MCF 10A (cell line): Measurements from ENCODE around the gene SLC4A8. TPM values are rescaled to one million over a fixed set of nuclear protein-coding genes. Genes with fewer than 3 reads are reported as not detected.

ENCODE experiments used
- Bru-seq: library from RNA; stranded (reverse); fragments of 400-500 nt; gene quantifications from one replicate; lab custom pipeline; 2021; lab: Mats Ljungman, UMichigan
- BruChase-seq, 2 experiments: library from RNA; stranded (reverse); fragments of 400-500 nt; gene quantifications; one replicate each; lab custom pipeline; 2021; lab: Mats Ljungman, UMichigan
- BruUV-seq: library from RNA; stranded (reverse); fragments of 400-500 nt; replicated peaks from 2 replicates; lab custom pipeline; 2021; lab: Mats Ljungman, UMichigan
- CTCF ChIA-PET: fragments of 300-600 bp; sonication (Branson Sonifier 250); formaldehyde crosslinking; extraction: SDS; loops from one replicate; lab custom pipeline; 2021; ENCODE audit warnings: antibody characterized with exemption, inconsistent platforms; lab: Yijun Ruan, JAX
- POLR2A ChIA-PET: fragments of 300-600, 350-650 bp; sonication (Branson Sonifier 250); formaldehyde crosslinking; extraction: SDS; loops from one replicate; lab custom pipeline; 2020; ENCODE audit warnings: antibody characterized with exemption, inconsistent platforms; lab: Yijun Ruan, JAX
- DNase-seq: peaks from one replicate; pipeline ENCODE4 v3.0.0-alpha.2; 2018; ENCODE audit not compliant: unreplicated experiment
- H3K27ac Mint-ChIP-seq: one replicate; pipeline ENCODE4 v1.8.0; 2022; ENCODE audit warnings: mild to moderate bottlenecking, low read depth, mixed read lengths; ENCODE audit not compliant: unreplicated experiment
- H3K27me3 Mint-ChIP-seq: one replicate; pipeline ENCODE4 v1.8.0; 2022; ENCODE audit warnings: mixed read lengths; ENCODE audit not compliant: insufficient read depth, unreplicated experiment
- H3K36me3 Mint-ChIP-seq: one replicate; pipeline ENCODE4 v1.8.0; 2022; ENCODE audit warnings: mild to moderate bottlenecking, moderate library complexity, mixed read lengths; ENCODE audit not compliant: insufficient read depth, unreplicated experiment
- H3K4me1 Mint-ChIP-seq: one replicate; pipeline ENCODE4 v1.8.0; 2022; ENCODE audit warnings: mixed read lengths; ENCODE audit not compliant: insufficient read depth, unreplicated experiment
- H3K4me3 Mint-ChIP-seq: one replicate; pipeline ENCODE4 v1.8.0; 2022; ENCODE audit warnings: mild to moderate bottlenecking, moderate library complexity, mixed read lengths; ENCODE audit not compliant: unreplicated experiment
- H3K9me3 Mint-ChIP-seq: one replicate; pipeline ENCODE4 v1.8.0; 2022; ENCODE audit warnings: mixed read lengths; ENCODE audit not compliant: unreplicated experiment
- CTCF ChIP-seq: fragments of 200-600 bp; IDR thresholded peaks from one replicate; pipeline ENCODE4 v1.8.0; 2022; ENCODE audit warnings: antibody characterized with exemption, mild to moderate bottlenecking; ENCODE audit not compliant: unreplicated experiment
- intact Hi-C: fragments of 100-400 bp; cut with micrococcal nuclease; formaldehyde crosslinking; loops from 2 replicates; pipeline ENCODE4 v1.14.1; 2022
- long read RNA-seq: library from polyadenylated mRNA; stranded (forward); transcript quantifications from one replicate; pipeline ENCODE4 v2.0.0, GENCODE V29; 2022
- total RNA-seq: library from RNA; stranded (reverse); gene quantifications from 2 replicates; pipeline ENCODE4 v1.2.3, GENCODE V29; 2022

SLC4A8 gene
- total RNA-seq (0.56 and 1.1 TPM in 2 replicates), Bru-seq, nascent RNA (percentile 27 among the genes with signal in this experiment), BruChase-seq, experiment 1, labeled RNA remaining after a 6-hour chase (percentile 27 among the genes with signal in this experiment), BruChase-seq, experiment 2, labeled RNA remaining after a 2-hour chase (percentile 33 among the genes with signal in this experiment)
- long read RNA-seq, partial matches to known transcripts, result 1 of 1 reads
- long read RNA-seq, other reads (novel, unspliced or antisense), result 0 of 1 reads

GRCh38 chr12:51424662-51425539, at the start of gene SLC4A8:
Gene SLC4A8 (plus strand): TSS chr12:51424831. CDS start chr12:51424988, 157 bp downstream.
- peak; percentile 58 for DNase-seq
- Mint-ChIP-seq H3K4me3 (peak within 1 kb of the TSS; percentile 68), H3K4me1 (no peaks in the 10 kb centered on the region), H3K27ac (no peak within 1 kb of the TSS), H3K36me3 (no peaks in the 10 kb centered on the region), H3K9me3 (no peaks in the 10 kb centered on the region), H3K27me3 (peaks cover 14% of the 10 kb centered on the region)
- intact Hi-C loops, result loop anchor here (1.0 kb wide), 1 partner anchor 399 kb away; no protein-coding TSS in a partner anchor
- ChIA-PET CTCF (interaction anchor here (0.5 to 6.0 kb wide), 7 partner anchors 22 to 451 kb away, joined by 3 to 77 read pairs (median 4); no protein-coding TSS in a partner anchor), POLR2A (no interaction called here)
- peak; percentile 88 for TF ChIP-seq CTCF
- BruUV-seq, result no TSS peak

- peaks cover 7% of the 10 kb centered on the region for H3K36me3 Mint-ChIP-seq
- no peak for DNase-seq
- ChIA-PET CTCF (interaction anchor here (0.6 to 1.7 kb wide), 3 partner anchors 12 to 152 kb away, joined by 3 to 5 read pairs (median 4); no protein-coding TSS in a partner anchor), POLR2A (interaction anchor here (0.6 to 4.3 kb wide), 2 partner anchors 14 to 529 kb away, joined by 3 to 54 read pairs; partner anchors contain the start of gene GALNT6)
- intact Hi-C loops, result no loop called here
- TF ChIP-seq CTCF, result no peak
- no peaks in the 10 kb centered on the region for H3K27me3 Mint-ChIP-seq
- H3K4me3 Mint-ChIP-seq, result no peak overlapping the region
- no TSS peak for BruUV-seq
- H3K9me3 Mint-ChIP-seq, result no peaks in the 10 kb centered on the region
- H3K4me1 Mint-ChIP-seq, result peaks cover 16% of the 10 kb centered on the region
- no peak overlapping the region for H3K27ac Mint-ChIP-seq
These were observed 49.8 kb upstream of the SLC4A8 start for GRCh38 chr12:51374856-51375255.

GRCh38 chr12:51377099-51377984, 47.3 kb upstream of the SLC4A8 start:
- no TSS peak for BruUV-seq
- Mint-ChIP-seq H3K27ac (no peak overlapping the region), H3K4me1 (peaks cover 13% of the 10 kb centered on the region), H3K4me3 (no peak overlapping the region), H3K27me3 (no peaks in the 10 kb centered on the region), H3K9me3 (no peaks in the 10 kb centered on the region), H3K36me3 (peaks cover 7% of the 10 kb centered on the region)
- POLR2A ChIA-PET, result no interaction called here
- CTCF ChIA-PET, result interaction anchor here (0.5 to 1.2 kb wide), 2 partner anchors 37 to 910 kb away, joined by 3 read pairs; no protein-coding TSS in a partner anchor
- intact Hi-C loops, result no loop called here
- no peak for TF ChIP-seq CTCF
- DNase-seq, result no peak
